HCT116 (cell line): ENCODE measurements around the gene ST7. TPM values are rescaled to one million over a fixed set of nuclear protein-coding genes. Genes with fewer than 3 reads are reported as not detected.
A peak's percentile ranks its signal among the peaks of the same experiment; 100 is the strongest.

Experiments used
- ATAC-seq: fragments of 200-7000 bp; cut with Tn5 transposase; 2 replicates; pipeline ENCODE4 v1.9.1; 2020; ENCODE audit warnings: mild to moderate bottlenecking, moderate library complexity
- BruUV-seq: library from RNA; stranded (reverse); fragments of 400-500 nt; replicated peaks from 2 replicates; lab custom pipeline; 2021; lab: Mats Ljungman, UMichigan
- CTCF ChIA-PET: fragments of 300-600 bp; sonication (Branson Sonifier 250); formaldehyde crosslinking; loops from one replicate; lab custom pipeline; 2021; ENCODE audit warnings: antibody characterized with exemption; lab: Charles Lee
- POLR2A ChIA-PET: fragments of 300-600, 350-600 bp; sonication (Branson Sonifier 250); formaldehyde crosslinking; loops from one replicate; lab custom pipeline; 2021; ENCODE audit warnings: antibody characterized with exemption; lab: Charles Lee
- RAD21 ChIA-PET, 2 experiments: fragments of 300-600 bp; sonication (Branson Sonifier 250); formaldehyde crosslinking; loops; one replicate each; lab custom pipeline; 2023; ENCODE audit warnings: low total read pairs in 2 of 2; ENCODE audit not compliant: uncharacterized antibody in 2 of 2, unreplicated experiment in 2 of 2, low non-redundant PET in 1 of 2; lab: Charles Lee
- DNase-seq: peaks from one replicate; pipeline ENCODE4 v3.0.0-alpha.2; 2010; ENCODE audit warnings: low read depth, low spot score
- H2AFZ ChIP-seq: fragments of 200-600 bp; shearing (Covaris generic), sonication (generic); 2 replicates; pipeline ENCODE4 v1.6.1; 2017; ENCODE audit warnings: low read depth, mixed run types, mixed read lengths, antibody characterized with exemption, low read length; ENCODE audit not compliant: poor library complexity, severe bottlenecking
- H3K27ac ChIP-seq: 2 replicates; pipeline ENCODE4 v1.5.1; 2012; ENCODE audit warnings: low read depth, low read length
- H3K27me3 ChIP-seq: fragments of 200-600 bp; sonication (generic); 2 replicates; pipeline ENCODE4 v1.6.1; 2016; ENCODE audit warnings: mixed run types, low read length, mixed read lengths; ENCODE audit not compliant: insufficient read depth
- H3K36me3 ChIP-seq, 2 experiments: fragments of 200-500 bp in 1 of 2; fragments of 200-600 bp in 1 of 2; sonication (Bioruptor generic) in 1 of 2; sonication (generic) in 1 of 2; 2 replicates each; pipeline versions ENCODE4 v1.5.1 to v1.6.1; 2014 to 2016; ENCODE audit warnings: low read length in 2 of 2, inconsistent platforms in 1 of 2, mixed read lengths in 1 of 2, mixed run types in 1 of 2; ENCODE audit not compliant: insufficient read depth in 2 of 2, control insufficient read depth in 1 of 2
- H3K4me1 ChIP-seq, 2 experiments: fragments of 200-600 bp in 1 of 2; sonication (generic) in 1 of 2; 2 replicates each; pipeline versions ENCODE4 v1.5.1 to v1.6.1; 2012 to 2017; ENCODE audit warnings: low read length in 2 of 2, inconsistent platforms in 1 of 2, mild to moderate bottlenecking in 1 of 2, mixed read lengths in 1 of 2, mixed run types in 1 of 2, moderate library complexity in 1 of 2; ENCODE audit not compliant: insufficient read depth in 2 of 2, control insufficient read depth in 1 of 2
- H3K4me2 ChIP-seq: fragments of 200-600 bp; sonication (generic); 2 replicates; pipeline ENCODE4 v1.6.1; 2017; ENCODE audit warnings: mixed run types, low read length, mixed read lengths
- H3K4me3 ChIP-seq, 2 experiments: fragments of 200-600 bp in 1 of 2; sonication (generic) in 1 of 2; replicated peaks in 1 of 2; 2 replicates each; pipeline ENCODE4 v1.5.1; 2011 to 2016; ENCODE audit warnings: low read length in 2 of 2, control low read depth in 1 of 2, low read depth in 1 of 2, mild to moderate bottlenecking in 1 of 2, mixed read lengths in 1 of 2, mixed run types in 1 of 2
- H3K79me2 ChIP-seq: fragments of 200-600 bp; sonication (generic); 2 replicates; pipeline ENCODE4 v1.6.1; 2017; ENCODE audit warnings: mild to moderate bottlenecking, mixed run types, low read length, moderate library complexity, mixed read lengths; ENCODE audit not compliant: insufficient read depth
- H3K9ac ChIP-seq: fragments of 200-600 bp; sonication (generic); 2 replicates; pipeline ENCODE4 v1.6.1; 2016; ENCODE audit warnings: low read length, mixed read lengths
- H3K9me2 ChIP-seq: fragments of 200-600 bp; sonication (generic), shearing (Covaris generic); 2 replicates; pipeline ENCODE4 v1.6.1; 2017; ENCODE audit warnings: mixed run types, mild to moderate bottlenecking, moderate library complexity; ENCODE audit not compliant: insufficient read depth
- H3K9me3 ChIP-seq, 2 experiments: fragments of 200-500 bp in 1 of 2; fragments of 200-600 bp in 1 of 2; sonication (Bioruptor generic) in 1 of 2; sonication (generic) in 1 of 2; 2 replicates each; pipeline ENCODE4 v1.6.1; 2014 to 2017; ENCODE audit warnings: low read length in 2 of 2, mixed read lengths in 2 of 2, inconsistent platforms in 1 of 2, low read depth in 1 of 2, mild to moderate bottlenecking in 1 of 2, mixed run types in 1 of 2, moderate library complexity in 1 of 2; ENCODE audit not compliant: control insufficient read depth in 1 of 2, insufficient read depth in 1 of 2
- H4K20me1 ChIP-seq: fragments of 200-600 bp; sonication (generic), shearing (Covaris generic); 2 replicates; pipeline ENCODE4 v1.6.1; 2017; ENCODE audit warnings: mixed run types, mild to moderate bottlenecking, moderate library complexity; ENCODE audit not compliant: insufficient read depth
- CBX3 ChIP-seq: IDR thresholded peaks from 2 replicates; pipeline ENCODE4 v1.6.1; 2012; ENCODE audit warnings: low read depth
- CEBPB ChIP-seq: IDR thresholded peaks from 2 replicates; pipeline ENCODE4 v1.6.1; 2012; ENCODE audit warnings: low read depth
- CTCF ChIP-seq, 3 experiments: fragments of 200-600 bp in 1 of 3; sonication (generic) in 1 of 3; IDR thresholded peaks in 2 of 3; conservative IDR thresholded peaks in 1 of 3; 2 replicates each; pipeline ENCODE4 v1.5.1; 2012 to 2017; ENCODE audit warnings: low read depth in 2 of 3, low read length in 2 of 3, antibody characterized with exemption in 1 of 3, borderline replicate concordance in 1 of 3, control low read depth in 1 of 3, mild to moderate bottlenecking in 1 of 3, mixed read lengths in 1 of 3, mixed run types in 1 of 3, moderate library complexity in 1 of 3; ENCODE audit not compliant: insufficient read depth in 1 of 3
- ELF1 ChIP-seq: IDR thresholded peaks from 2 replicates; pipeline ENCODE4 v1.6.1; 2012; ENCODE audit warnings: low read depth, borderline replicate concordance
- EZH2 ChIP-seq: fragments of 200-600 bp; sonication (generic); IDR thresholded peaks from 2 replicates; pipeline ENCODE4 v1.6.1; 2017; ENCODE audit warnings: antibody characterized with exemption, mixed run types
- FOSL1 ChIP-seq: IDR thresholded peaks from 2 replicates; pipeline ENCODE4 v1.6.1; 2012; ENCODE audit warnings: low read depth
- JUND ChIP-seq: IDR thresholded peaks from 2 replicates; pipeline ENCODE4 v1.6.1; 2012
- POLR2A ChIP-seq: IDR thresholded peaks from 2 replicates; pipeline ENCODE4 v1.7.0; 2011; ENCODE audit warnings: borderline replicate concordance; ENCODE audit not compliant: insufficient read depth, insufficient read length; ENCODE audit errors: extremely low read depth
- POLR2AphosphoS5 ChIP-seq: IDR thresholded peaks from 2 replicates; pipeline ENCODE4 v1.6.1; 2011; ENCODE audit warnings: mild to moderate bottlenecking, low read depth, low read length, moderate library complexity
- RAD21 ChIP-seq: IDR thresholded peaks from 2 replicates; pipeline ENCODE4 v1.6.1; 2012; ENCODE audit warnings: low read depth, mild to moderate bottlenecking
- SIN3A ChIP-seq: IDR thresholded peaks from 2 replicates; pipeline ENCODE4 v1.6.1; 2012; ENCODE audit warnings: low read depth
- SRF ChIP-seq: IDR thresholded peaks from 2 replicates; pipeline ENCODE4 v1.6.1; 2012; ENCODE audit warnings: low read depth
- YY1 ChIP-seq: IDR thresholded peaks from 2 replicates; pipeline ENCODE4 v1.6.1; 2011; ENCODE audit warnings: low read length, low read depth, moderate library complexity, mild to moderate bottlenecking; ENCODE audit not compliant: insufficient replicate concordance; ENCODE audit errors: extremely low read depth
- ZFX ChIP-seq: fragments of 450-650 bp; IDR thresholded peaks from 2 replicates; pipeline ENCODE4 v1.6.1; 2017
- ZNF274 ChIP-seq: fragments of 200-500 bp; sonication (Bioruptor generic); IDR thresholded peaks from 2 replicates; pipeline ENCODE4 v1.6.1; 2014; ENCODE audit warnings: mild to moderate bottlenecking, low read depth, low read length, inconsistent platforms
- intact Hi-C: fragments of 100-400 bp; cut with micrococcal nuclease; formaldehyde crosslinking; loops from 2 replicates; pipeline ENCODE4 v1.10.0; 2022
- total RNA-seq: library from RNA; stranded (reverse); gene quantifications from one replicate; pipeline ENCODE4 v1.2.1, GENCODE V29; 2021; ENCODE audit not compliant: unreplicated experiment
- TF ChIP-seq, protein P1 (sequence below): IDR thresholded peaks from 2 replicates; pipeline ENCODE4 v1.6.1; 2012

ST7 gene
- total RNA-seq, 1 experiment from 2014 or later: 12.6 TPM

- RAD21 ChIA-PET: interaction anchor here (1.0 to 1.1 kb wide), 2 partner anchors 132 to 139 kb away, joined by 3 to 4 read pairs; no protein-coding TSS in a partner anchor
- no peak for ATAC-seq
- POLR2A ChIA-PET: interaction anchor here (1.6 kb wide), 1 partner anchor 16 kb away, joined by 3 read pairs; no protein-coding TSS in a partner anchor
- H3K79me2 ChIP-seq: peaks cover 4% of the 10 kb centered on the region; the same call in 1 of the 2 replicates
- no peaks in the 10 kb centered on the region for H4K20me1 ChIP-seq
- no peaks in the 10 kb centered on the region for H3K9me3 ChIP-seq
- TF ChIP-seq ZNF274 (no peak), RAD21 (peak; percentile 56), CTCF (IDR thresholded peaks at IDR 0.05 in 2 of 3, conservative IDR thresholded peaks at IDR 0.05 in 1 of 3; ENCODE audit: borderline replicate concordance in 1 of 3, insufficient read depth in 1 of 3, low read depth in 2 of 3, low read length in 2 of 3) (peak in 1 of 3 experiments; percentile 56; a peak in 2 of 6 replicates)
- TF ChIP-seq, all 23 proteins: peak for 2
- Histone ChIP-seq H3K27ac (no peak overlapping the region), H3K27me3 (no peaks in the 10 kb centered on the region), H3K4me1 (peaks cover 0 to 10% of the 10 kb centered on the region in 2 experiments; a peak in 1 of 4 replicates), H3K36me3 (no peaks in the 10 kb centered on the region), H3K4me2 (no peak overlapping the region), H3K9me2 (peaks cover under 1% of the 10 kb centered on the region; the same call in 1 of the 2 replicates), H2AFZ (no peak overlapping the region), H3K9ac (no peak overlapping the region), H3K4me3 (no peak overlapping the region)
- DNase-seq: no peak
- intact Hi-C loops: no loop called here
- no TSS peak for BruUV-seq
- CTCF ChIA-PET: interaction anchor here (0.7 to 1.7 kb wide), 25 partner anchors 9 to 412 kb away, joined by 3 to 26 read pairs (median 4); no protein-coding TSS in a partner anchor
These were observed 35.2 kb downstream of the ST7 start for GRCh38 chr7:116988363-116988989.

GRCh38 chr7:116990056-116990455 lies 36.8 kb downstream of the ST7 start:
- Histone ChIP-seq H3K4me3 (no peak overlapping the region), H3K36me3 (no peaks in the 10 kb centered on the region), H3K9ac (no peak overlapping the region), H3K9me2 (peaks cover 3% of the 10 kb centered on the region; the same call in 1 of the 2 replicates)
- CTCF ChIA-PET: no interaction called here
- RAD21 ChIA-PET: no interaction called here
- DNase-seq (no peak), ATAC-seq (no peak)
- POLR2A ChIA-PET: no interaction called here
- TF ChIP-seq RAD21: no peak
- no peak for TF ChIP-seq CEBPB
- no peak for TF ChIP-seq POLR2A
- TF ChIP-seq, protein P1, sequence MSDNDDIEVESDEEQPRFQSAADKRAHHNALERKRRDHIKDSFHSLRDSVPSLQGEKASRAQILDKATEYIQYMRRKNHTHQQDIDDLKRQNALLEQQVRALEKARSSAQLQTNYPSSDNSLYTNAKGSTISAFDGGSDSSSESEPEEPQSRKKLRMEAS: no peak
- no peak for TF ChIP-seq SRF
- TF ChIP-seq CBX3: no peak
- no peak for TF ChIP-seq ELF1
- no peak for TF ChIP-seq EZH2
- TF ChIP-seq JUND: 0 out of 2 replicates have a peak, but pooled peaks have one; percentile 21
- no peak for TF ChIP-seq SIN3A
- no peak for TF ChIP-seq YY1
- no peak for TF ChIP-seq POLR2AphosphoS5
- no peak for TF ChIP-seq CTCF (IDR thresholded peaks at IDR 0.05 in 2 of 3, conservative IDR thresholded peaks at IDR 0.05 in 1 of 3; ENCODE audit: borderline replicate concordance in 1 of 3, insufficient read depth in 1 of 3, low read depth in 2 of 3, low read length in 2 of 3)
- no peak for TF ChIP-seq ZFX
- peak; percentile 62; the same call in 1 of the 2 replicates for TF ChIP-seq FOSL1
- TF ChIP-seq, all 23 proteins: peak for 2
- BruUV-seq: no TSS peak
- no peaks in the 10 kb centered on the region for H3K9me3 ChIP-seq
- no peaks in the 10 kb centered on the region for H4K20me1 ChIP-seq
- peaks cover 0 to 10% of the 10 kb centered on the region in 2 experiments; a peak in 1 of 4 replicates for H3K4me1 ChIP-seq
- no peak overlapping the region for H2AFZ ChIP-seq
- H3K27me3 ChIP-seq: no peaks in the 10 kb centered on the region
- peak overlapping the region; percentile 4; the same call in 1 of the 2 replicates for H3K4me2 ChIP-seq
- H3K27ac ChIP-seq: no peak overlapping the region
- intact Hi-C loops: no loop called here
- H3K79me2 ChIP-seq: peaks cover 4% of the 10 kb centered on the region; the same call in 1 of the 2 replicates
